Endothelial cell (in vitro differentiated cells): Measurements from ENCODE around the gene RSF1. TPM values are rescaled to one million over a fixed set of nuclear protein-coding genes. Genes with fewer than 3 reads are reported as not detected.

ENCODE experiments used
- DNase-seq: peaks from one replicate; pipeline ENCODE4 v3.0.0; 2021; ENCODE audit warnings: low spot score
- H3K27ac Mint-ChIP-seq: one replicate; pipeline ENCODE4 v1.8.0; 2021; ENCODE audit warnings: mixed read lengths, inconsistent platforms; ENCODE audit not compliant: unreplicated experiment
- H3K27me3 Mint-ChIP-seq: one replicate; pipeline ENCODE4 v1.8.0; 2021; ENCODE audit warnings: mild to moderate bottlenecking, moderate library complexity, mixed read lengths, inconsistent platforms; ENCODE audit not compliant: unreplicated experiment
- H3K36me3 Mint-ChIP-seq: one replicate; pipeline ENCODE4 v1.8.0; 2021; ENCODE audit warnings: mild to moderate bottlenecking, low read depth, mixed read lengths, inconsistent platforms; ENCODE audit not compliant: unreplicated experiment
- H3K4me1 Mint-ChIP-seq: one replicate; pipeline ENCODE4 v1.8.0; 2021; ENCODE audit warnings: mild to moderate bottlenecking, mixed read lengths, inconsistent platforms; ENCODE audit not compliant: unreplicated experiment
- H3K4me3 Mint-ChIP-seq: one replicate; pipeline ENCODE4 v1.8.0; 2021; ENCODE audit warnings: mild to moderate bottlenecking, mixed read lengths, inconsistent platforms; ENCODE audit not compliant: unreplicated experiment
- H3K9me3 Mint-ChIP-seq: one replicate; pipeline ENCODE4 v1.8.0; 2021; ENCODE audit warnings: mixed read lengths, inconsistent platforms; ENCODE audit not compliant: unreplicated experiment
- CTCF ChIP-seq: fragments of 200-600 bp; sonication (generic); IDR thresholded peaks from one replicate; pipeline ENCODE4 v1.5.0; 2021; ENCODE audit warnings: antibody characterized with exemption; ENCODE audit not compliant: unreplicated experiment
- total RNA-seq: library from RNA; stranded (reverse); fragmentation: NEBNext Ultra II Directional; extraction: Animal tissue kit (Norgen Biotek cat#: 25700); gene quantifications from one replicate; pipeline ENCODE4 v1.2.1, GENCODE V29; 2021; ENCODE audit not compliant: unreplicated experiment

The RSF1 gene
- total RNA-seq, 1 donor from 2014 or later, result 73.7 TPM

DNA sequence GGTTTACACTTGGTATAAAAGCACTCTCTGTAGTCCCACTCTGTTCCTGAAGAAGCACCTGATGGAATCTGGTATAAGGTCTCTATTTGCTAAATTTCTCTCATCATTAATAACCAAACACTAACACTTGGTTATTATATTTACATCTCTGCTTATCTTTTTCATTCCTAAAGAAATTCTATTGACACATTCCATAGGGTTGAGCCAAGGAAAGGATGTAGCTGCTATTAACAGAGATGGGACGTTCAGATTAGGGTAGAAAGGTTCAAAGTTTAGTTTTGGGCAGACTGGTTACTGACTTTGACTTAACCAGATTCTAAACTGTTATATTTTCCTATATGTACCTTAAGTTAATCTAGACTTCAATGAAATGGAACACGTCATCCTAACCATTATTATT is 91.5 kb downstream of the RSF1 start:
- TF ChIP-seq CTCF, result no peak
- Mint-ChIP-seq H3K4me3 (no peak overlapping the region), H3K36me3 (peaks cover 39% of the 10 kb centered on the region)

GRCh38 chr11:77728203-77728786 is 92.2 kb downstream of the RSF1 start:
- Mint-ChIP-seq H3K4me3 (no peak overlapping the region), H3K27me3 (peaks cover 1% of the 10 kb centered on the region), H3K4me1 (no peaks in the 10 kb centered on the region), H3K36me3 (peaks cover 32% of the 10 kb centered on the region), H3K9me3 (peaks cover 12% of the 10 kb centered on the region), H3K27ac (no peak overlapping the region)
- DNase-seq, result no peak
- TF ChIP-seq CTCF, result no peak

More for the DNA sequence above, 91.5 kb downstream of the RSF1 start:
- DNase-seq, result no peak
- no peak overlapping the region for H3K27ac Mint-ChIP-seq
- H3K9me3 Mint-ChIP-seq, result peaks cover 12% of the 10 kb centered on the region
- H3K27me3 Mint-ChIP-seq, result peaks cover 1% of the 10 kb centered on the region
- no peaks in the 10 kb centered on the region for H3K4me1 Mint-ChIP-seq

GRCh38 chr11:77726524-77726923 is 94.0 kb downstream of the RSF1 start:
- H3K9me3 Mint-ChIP-seq, result peaks cover 12% of the 10 kb centered on the region
- no peaks in the 10 kb centered on the region for H3K4me1 Mint-ChIP-seq
- peaks cover 18% of the 10 kb centered on the region for H3K36me3 Mint-ChIP-seq
- H3K27ac Mint-ChIP-seq, result peak overlapping the region; percentile 22
- H3K27me3 Mint-ChIP-seq, result peaks cover 1% of the 10 kb centered on the region
- no peak for TF ChIP-seq CTCF
- H3K4me3 Mint-ChIP-seq, result no peak overlapping the region
- no peak for DNase-seq

GRCh38 chr11:77725433-77725832 is 95.1 kb downstream of the RSF1 start:
- Mint-ChIP-seq H3K27ac (no peak overlapping the region), H3K4me3 (no peak overlapping the region), H3K9me3 (peaks cover 3% of the 10 kb centered on the region), H3K4me1 (no peaks in the 10 kb centered on the region), H3K27me3 (no peaks in the 10 kb centered on the region), H3K36me3 (peaks cover 11% of the 10 kb centered on the region)
- no peak for DNase-seq
- no peak for TF ChIP-seq CTCF

DNA sequence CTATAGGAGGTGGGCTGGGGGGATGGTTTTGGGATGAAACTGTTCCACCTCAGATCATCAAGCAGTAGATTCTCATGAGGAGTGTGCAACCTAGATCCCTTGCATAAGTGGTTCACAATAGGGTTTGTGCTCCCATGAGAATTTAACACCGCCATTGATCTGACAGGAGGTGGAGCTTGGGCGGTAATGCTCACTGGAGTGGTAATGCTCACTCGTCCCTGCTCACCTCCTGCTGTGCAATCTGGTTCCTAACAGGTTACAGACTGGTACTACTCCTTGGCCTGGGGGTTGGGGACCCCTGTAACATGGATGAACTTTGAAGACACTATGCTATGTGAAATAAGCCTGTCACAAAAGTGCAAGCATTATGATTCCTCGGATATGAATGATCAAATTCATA is 95.9 kb downstream of the RSF1 start:
- Mint-ChIP-seq H3K4me3 (no peak overlapping the region), H3K27ac (no peak overlapping the region), H3K36me3 (peaks cover 8% of the 10 kb centered on the region), H3K4me1 (no peaks in the 10 kb centered on the region), H3K27me3 (no peaks in the 10 kb centered on the region), H3K9me3 (no peaks in the 10 kb centered on the region)
- DNase-seq, result no peak
- no peak for TF ChIP-seq CTCF
